HG03520 (cell line): ENCODE data around the gene TBCB.
A peak's percentile ranks its signal among the peaks of the same experiment; 100 is the strongest.

ENCODE experiments used
- ATAC-seq: cut with Tn5 transposase; IDR thresholded peaks from one replicate; pipeline ENCODE4 v1.9.1; 2021; ENCODE audit warnings: mild to moderate bottlenecking, moderate library complexity; ENCODE audit not compliant: unreplicated experiment

Gene TBCB

DNA sequence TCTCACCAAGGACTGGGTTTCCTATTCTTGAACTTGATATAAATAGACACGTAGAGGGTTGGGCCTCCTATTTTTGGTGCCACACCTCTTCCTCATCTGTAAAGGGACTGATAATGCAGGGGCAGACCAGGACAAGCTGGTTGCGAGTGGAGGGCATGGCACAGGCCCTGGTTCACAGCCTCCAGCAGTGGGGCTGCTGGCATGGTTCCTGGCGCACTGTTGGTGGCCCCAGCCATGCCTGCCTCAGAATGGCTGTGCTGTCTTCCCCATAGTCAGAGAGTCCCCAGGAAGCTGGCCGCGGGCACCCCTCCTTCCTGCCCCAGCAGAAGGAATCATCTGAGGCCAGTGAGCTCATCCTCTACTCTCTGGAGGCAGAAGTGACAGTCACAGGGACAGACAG lies 14.8 kb upstream of the TBCB start:
- no peak for ATAC-seq

DNA sequence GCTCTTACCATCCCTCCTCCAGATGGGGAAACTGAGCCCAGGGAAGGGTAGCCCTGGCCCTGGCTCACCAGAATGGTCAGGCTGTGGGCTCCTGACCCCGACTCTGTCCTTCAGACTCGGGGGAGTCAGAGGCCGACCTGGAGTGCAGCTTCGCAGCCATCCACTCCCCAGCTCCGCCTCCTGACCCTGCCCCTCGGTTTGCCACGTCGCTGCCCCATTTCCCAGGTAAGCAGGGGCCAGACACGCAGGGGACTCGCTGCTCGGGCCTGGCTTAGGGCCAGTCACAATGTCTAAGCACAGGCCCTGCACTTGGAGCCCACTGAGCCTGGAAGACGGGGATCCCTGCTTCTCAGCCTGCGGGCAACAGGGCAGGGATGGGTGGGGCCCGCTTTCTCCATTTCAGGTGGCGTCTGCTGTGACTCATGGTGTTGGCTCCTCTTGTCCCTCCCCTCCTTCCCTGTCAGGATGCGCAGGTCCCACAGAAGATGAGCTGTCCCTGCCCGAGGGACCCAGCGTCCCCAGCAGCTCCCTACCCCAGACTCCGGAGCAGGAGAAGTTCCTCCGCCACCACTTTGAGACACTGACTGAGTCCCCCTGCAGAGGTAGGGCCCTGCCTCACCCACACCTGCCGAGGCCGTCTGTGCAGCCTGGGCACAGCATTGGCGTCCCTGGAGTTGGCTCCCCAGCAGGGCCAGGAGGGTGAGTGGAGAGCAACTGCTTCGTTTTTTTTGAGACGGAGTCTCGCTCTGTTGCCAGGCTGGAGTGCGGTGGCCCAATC lies 13.5 kb upstream of the TBCB start:
- no peak for ATAC-seq

DNA sequence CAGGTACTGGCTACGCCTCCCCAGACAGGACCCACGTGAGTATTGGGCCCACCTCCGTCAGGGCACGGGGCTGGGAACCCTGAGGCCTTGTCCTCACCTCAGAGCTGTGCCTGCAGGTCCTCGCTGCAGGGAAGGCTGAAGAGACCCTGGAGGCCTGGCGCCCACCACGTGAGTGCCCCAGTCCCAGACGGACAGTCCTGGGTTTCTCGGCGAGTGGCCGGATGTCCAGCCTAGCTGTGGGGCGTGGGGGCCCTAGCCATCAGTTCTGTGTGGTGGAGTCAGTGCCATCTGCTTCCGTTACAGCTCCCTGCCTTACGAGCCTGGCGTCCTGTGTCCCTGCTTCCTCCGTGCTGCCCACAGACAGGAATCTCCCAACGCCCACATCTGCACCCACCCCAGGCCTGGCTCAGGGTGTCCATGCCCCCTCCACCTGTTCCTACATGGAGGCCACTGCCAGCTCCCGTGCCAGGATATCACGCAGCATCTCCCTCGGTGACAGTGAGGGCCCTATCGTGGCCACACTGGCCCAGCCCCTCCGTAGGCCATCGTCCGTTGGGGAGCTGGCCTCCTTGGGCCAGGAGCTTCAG lies 12.1 kb upstream of the TBCB start:
- no peak for ATAC-seq

DNA sequence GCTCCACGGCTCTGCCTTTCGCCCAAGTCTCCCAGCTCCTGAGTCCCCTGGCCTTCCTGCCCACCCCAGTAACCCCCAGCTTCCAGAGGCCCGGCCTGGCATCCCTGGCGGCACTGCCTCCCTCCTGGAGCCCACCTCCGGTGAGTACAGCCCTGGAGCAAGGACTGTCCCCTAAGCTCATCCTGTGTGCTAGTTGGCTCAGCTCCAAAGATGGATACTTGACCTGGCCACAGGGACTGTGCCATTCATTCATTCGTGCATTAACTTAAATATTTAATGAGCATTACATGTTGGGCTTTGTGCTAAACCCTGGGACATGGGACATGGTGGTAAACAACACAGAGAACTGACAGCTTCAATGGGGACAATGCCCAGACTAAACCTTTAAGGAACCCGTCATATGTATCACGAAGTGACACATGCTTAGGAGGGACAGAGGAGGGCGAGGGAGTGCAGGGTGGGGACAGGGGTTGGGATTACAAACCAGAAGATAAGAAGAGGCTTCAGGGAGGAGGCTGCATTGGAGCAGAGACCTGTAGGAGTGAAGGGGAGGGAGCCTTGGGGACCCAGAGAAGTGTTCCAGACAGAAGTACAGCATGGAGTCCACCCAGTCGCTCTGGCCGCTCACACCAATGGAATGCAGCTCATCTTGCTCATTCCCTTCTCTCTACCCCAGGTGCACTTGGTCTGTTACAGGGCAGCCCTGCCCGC lies 11.3 kb upstream of the TBCB start:
- ATAC-seq: no peak

DNA sequence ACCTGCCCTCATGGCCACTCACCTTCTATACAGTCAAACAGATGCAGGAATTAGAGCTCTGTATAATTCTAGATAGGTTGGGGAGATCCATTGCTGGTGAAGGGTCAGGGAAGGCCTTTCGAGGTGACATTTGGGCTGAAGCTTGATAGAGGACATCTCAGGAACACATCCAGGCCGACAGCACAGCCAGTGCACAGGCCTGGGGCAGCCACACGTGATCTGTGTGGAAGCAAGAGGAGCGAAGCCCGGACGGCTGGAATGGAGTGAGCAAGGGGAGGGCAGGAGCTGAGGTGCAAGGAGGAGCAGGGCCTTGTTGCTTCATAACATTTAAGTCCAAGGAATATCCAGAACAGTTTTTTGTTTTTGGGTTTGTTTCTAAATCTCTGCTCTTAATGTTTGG lies 8.8 kb upstream of the TBCB start:
- ATAC-seq: no peak

DNA sequence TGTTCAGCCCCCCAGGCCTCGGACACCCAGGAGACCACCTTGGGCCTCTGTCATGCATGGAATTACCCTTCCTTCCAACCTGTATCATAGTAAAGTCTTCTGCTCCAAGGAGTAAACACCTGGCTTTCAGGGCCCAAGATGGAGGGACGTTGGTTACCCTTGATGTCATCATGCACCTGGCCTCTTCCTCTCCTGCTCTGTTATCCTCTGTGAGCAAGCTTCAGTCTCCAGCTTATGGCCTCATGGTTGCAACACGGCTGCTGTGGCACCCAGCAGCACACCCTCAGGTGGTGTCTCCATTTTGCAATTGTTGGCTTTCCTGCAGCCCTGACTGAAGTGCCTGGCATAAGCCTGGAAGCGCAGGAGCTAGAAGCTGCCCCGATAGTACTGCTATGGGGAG lies 8.3 kb upstream of the TBCB start:
- no peak for ATAC-seq

DNA sequence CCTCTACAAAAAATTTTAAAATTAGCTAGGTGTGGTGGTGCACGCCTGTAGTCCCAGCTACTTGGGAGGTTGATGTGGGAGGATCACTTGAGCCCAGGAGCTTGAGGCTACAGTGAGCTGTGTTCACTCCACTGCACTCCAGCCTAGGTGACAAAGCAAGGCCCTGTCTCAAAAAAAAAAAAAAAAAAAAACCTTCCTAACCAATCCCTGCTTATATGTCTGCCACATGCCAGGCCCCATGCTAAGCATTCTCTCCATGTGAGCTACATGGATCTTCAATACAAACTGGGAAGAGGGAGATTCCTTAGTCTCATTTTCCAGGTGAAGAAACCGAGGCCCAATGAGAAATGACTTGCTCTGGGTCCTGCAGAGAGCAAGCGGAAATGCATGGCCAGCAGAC lies 6.6 kb upstream of the TBCB start:
- ATAC-seq: no peak

DNA sequence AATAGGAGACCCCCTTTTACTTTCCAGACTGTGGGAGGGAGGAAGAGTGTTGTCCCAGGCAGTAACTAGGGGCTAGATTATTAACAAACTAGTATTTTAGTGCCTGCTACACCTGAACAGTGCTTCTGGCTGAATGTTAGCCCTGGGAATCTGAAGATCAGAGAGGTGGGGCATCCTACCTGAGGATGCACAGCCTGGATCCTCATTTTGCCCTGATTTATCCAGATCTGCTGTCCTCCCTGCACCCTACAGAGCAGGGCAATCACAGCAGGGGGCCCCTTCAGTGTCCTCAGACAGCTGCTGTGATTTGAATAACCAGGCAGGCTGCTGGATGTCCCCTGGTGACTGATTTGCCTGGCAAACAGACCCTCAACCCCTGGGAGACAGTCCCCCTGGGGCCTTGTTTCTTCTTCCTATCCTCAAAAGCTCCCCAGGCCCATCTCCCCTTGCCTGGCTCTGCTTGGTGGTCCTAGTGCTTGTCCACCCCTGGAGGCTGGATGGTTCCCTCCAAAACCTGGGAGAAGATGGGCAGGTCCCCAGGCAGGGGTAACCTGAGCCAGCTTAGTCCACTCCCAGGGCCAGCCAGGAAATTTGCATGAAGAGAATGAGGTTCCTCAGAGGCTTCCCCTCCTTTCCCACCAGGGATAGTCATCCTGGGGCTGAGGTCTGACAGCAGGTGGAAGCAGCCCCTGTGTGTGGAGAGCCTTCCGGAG lies 4.6 kb upstream of the TBCB start, which contains the start of gene OVOL3:
Gene OVOL3 (plus strand): TSS at position 657 of the 713 bp plus-strand sequence. CDS start 60 bp downstream, outside the sequence.
- ATAC-seq: no peak

DNA sequence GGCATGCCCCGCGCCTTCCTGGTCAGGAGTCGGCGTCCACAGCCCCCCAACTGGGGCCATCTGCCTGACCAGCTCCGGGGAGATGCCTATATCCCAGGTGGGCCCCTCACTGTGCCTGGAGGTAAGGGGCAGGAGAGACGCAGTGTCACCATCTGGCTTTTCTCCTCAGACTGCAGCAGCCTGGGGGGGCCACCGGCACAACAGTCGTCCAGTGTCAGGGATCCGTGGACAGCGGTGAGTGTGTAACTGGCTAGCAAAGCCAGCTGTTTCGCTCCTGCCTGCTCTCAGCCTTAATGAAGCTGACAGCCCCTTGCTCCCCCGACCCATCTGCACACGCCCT lies 4.1 kb upstream of the TBCB start:
- ATAC-seq: no peak

DNA sequence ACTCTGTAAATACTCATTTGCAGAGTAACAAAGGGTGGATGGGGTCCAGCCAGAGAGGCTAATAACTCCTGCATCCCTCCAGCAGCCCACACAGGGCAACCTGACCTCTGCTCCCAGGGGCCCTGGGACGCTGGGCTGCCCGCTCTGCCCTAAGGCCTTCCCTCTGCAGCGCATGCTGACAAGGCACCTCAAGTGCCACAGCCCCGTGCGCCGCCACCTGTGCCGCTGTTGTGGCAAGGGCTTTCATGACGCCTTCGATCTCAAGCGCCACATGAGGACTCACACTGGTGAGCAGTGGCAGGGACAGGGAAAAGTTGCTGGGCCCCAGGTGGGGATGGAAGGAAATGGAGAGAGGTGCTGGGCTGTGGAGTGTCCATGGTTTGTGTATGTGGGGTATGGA lies 2.6 kb upstream of the TBCB start:
- no peak for ATAC-seq

DNA sequence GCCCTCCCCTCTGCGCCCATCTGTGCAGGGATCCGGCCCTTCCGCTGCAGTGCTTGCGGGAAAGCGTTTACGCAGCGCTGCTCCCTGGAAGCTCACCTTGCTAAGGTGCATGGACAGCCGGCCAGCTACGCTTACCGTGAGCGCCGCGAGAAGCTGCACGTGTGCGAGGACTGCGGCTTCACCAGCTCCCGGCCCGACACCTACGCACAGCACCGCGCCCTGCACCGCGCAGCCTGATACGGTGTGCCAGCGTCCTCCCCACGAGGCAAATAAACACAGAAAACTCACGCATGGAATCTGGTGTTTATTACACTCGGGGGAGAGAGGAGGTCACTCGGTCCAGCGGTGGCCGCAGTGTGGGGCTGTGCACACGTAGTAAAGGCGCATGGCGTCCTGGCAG lies 1.8 kb upstream of the TBCB start:
- ATAC-seq: no peak

DNA sequence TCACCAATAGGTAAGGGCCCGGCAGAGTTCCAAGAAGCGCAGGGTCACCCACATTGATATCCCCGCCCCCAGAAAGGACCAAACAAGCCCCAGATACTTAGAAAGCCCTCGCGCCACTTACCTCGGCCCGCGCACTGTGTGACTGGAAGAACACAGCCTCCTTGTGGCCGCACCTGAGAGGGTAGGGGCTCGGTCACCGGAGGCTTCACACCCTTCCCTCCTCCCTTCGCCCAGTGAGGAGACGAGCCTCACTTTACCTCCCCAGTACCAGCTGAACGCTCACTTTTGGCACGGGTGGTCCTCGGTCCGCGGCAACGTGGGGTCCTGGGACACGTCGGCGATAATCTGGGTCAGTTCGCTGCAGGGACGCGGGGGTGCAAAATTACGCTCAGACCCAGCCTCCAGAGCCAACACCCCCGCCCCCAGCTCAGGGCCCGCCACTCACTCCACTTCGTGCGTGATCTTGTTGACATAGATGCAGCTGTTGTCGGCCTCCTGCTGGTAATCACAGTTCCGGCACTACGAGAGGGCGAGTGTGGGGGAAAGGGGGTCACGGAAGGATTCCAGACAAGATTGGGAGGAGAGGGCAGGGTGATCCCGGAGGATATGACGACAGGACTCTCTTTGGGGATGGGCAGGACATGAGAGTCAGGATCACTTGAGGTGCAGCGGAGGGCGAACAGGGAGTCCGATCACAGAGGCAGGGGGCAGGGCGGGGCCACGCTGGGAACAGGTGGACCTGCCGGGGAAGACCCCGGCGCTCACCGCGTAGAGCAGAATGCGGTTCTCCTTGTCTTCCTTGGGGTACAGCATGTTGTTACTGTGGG lies 1.2 kb upstream of the TBCB start:
- no peak for ATAC-seq

DNA sequence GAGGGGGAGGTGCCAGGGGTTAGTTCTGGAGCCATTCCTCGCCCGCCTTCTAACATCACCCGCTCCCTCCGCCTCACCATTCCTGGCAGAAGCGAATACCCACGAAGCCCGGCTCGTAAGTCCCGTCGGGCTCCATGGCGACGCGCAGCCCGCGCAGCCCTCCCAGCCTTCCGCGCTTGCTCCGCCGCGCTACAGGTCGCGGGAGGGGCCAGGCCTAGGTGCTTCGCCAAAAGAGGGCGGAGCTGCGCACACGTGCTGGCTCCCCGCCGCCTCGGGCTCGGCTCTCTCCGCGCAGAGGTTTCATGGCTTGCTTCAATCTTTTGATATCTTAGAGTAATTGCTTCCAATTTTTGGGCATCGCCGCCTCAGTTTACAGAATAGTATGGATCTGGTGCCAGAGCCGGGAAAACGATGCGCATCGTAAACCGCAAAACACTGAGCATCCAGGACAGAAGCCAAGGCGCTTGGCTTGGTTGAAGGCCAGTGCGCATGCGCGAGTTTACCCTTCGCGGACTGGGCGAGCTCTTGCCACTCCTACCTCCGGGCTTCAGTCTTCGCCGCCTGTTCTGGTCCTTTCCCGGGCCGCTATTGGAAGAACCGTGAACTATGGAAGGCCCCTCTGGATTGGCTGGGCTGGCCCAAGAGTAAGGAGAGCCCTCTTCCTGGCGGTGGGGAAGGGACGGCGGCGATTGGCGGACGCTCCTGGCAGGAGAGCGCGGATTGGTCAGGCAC lies 381 bp upstream of the TBCB start, which contains the start of gene POLR2I:
Gene POLR2I (minus strand): TSS at position 155 of the 732 bp plus-strand sequence. CDS start 19 bp downstream, at position 136.
- peak; percentile 76 for ATAC-seq

DNA sequence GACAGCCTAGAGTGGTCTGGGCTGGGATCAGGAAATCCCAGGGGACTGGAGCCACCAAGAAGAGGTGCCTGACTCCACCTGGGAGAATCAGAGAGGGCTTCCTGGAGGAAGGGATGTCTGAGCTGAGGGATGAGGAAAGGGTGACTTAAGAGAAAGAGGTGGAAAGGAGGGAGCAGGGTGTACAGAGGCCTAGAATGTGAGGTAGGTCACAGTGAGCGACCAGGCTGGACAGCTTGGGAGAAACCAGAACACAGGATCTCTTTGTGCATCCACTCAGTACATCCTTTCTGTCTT lies 1.0 kb downstream of the TBCB start:
- no peak for ATAC-seq

DNA sequence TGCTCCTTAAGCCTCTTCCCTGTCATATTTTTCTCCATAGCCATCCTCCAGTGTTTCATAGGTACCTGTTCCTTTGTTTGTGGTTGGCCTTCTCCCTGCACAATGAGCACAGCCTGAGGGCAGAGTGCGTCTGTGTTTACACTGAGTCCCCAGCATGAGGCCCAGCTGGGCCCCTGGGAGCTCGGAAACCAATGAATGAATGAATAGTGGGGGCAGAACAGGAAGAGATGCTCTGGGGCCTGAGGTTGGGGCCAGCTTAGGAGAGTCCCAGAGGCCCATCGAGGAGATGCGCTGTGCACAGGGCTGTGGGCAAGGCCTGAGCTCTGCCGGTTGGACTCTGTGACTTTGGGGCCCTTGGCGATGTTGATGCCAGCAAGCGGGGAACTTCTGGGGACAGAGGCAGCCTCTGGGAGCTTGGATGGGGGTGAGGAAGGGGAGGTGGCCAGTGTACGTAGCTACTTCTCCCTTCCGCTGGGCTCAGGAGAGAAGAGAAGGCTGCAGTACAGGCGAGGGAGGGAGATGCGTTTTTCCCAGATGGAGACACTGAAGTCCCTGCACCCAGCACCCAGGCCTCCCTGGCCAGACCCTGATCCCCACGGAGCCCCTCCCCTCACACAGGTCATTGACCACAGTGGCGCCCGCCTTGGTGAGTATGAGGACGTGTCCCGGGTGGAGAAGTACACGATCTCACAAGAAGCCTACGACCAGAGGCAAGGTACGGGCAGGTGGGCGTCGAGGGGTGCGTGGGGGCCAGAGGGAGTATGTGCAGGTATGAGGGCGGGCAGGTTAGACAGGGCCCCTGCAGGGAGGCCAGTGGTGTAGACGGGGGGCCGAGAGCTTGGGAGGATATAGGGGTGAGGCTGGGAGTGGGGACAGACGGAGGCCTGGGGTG lies 5.1 kb downstream of the TBCB start:
- no peak for ATAC-seq

DNA sequence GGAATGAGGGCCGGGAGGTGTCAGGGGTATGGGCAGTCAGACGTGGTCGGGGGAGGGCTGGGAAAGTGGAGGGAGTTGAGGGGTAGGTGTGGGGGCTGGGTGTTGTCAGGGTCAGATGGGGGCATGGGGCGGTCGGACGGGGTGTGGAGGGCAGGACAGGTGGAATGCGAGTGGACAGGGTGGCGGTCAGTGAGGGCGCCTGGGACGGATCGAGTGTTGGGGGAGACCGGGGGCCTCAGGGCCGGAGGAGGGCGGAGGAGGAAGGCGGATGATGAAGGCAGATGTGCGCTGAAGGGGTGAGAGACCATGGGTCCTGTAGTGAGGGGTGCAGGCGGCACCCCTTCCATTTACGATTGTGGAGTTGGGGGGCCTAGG lies 5.7 kb downstream of the TBCB start:
- ATAC-seq: no peak

DNA sequence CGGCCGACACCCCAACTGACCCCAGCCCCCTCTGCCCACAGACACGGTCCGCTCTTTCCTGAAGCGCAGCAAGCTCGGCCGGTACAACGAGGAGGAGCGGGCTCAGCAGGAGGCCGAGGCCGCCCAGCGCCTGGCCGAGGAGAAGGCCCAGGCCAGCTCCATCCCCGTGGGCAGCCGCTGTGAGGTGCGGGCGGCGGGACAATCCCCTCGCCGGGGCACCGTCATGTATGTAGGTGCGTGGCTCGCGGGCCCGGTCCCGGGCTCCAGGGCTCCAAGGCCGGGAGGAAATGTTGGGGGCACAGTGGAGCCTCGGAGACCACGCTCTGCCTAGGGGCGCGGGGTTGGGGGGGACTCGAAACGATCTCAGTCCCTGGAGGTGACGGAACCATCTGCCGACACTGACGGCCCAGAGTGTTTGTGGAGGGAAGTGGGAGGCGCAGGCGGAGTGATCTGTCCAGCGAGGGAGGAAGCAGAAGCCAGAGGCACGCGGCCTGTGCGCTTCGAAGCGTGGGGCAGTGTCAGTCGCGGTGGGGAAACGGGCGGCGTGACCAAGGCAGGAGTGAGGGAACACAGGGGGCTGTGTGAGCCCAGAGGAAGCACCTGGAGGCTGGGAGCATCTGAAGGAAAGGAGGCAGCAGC lies 6.3 kb downstream of the TBCB start:
- no peak for ATAC-seq

DNA sequence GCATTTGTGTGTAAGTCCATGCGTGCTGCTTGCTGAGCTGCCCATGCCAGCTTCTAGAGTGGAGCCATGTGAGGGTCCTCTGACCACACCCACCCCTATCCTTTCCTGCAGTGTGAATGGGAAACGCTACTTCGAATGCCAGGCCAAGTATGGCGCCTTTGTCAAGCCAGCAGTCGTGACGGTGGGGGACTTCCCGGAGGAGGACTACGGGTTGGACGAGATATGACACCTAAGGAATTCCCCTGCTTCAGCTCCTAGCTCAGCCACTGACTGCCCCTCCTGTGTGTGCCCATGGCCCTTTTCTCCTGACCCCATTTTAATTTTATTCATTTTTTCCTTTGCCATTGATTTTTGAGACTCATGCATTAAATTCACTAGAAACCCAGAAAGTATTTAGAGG lies 10.3 kb downstream of the TBCB start:
- ATAC-seq: no peak

DNA sequence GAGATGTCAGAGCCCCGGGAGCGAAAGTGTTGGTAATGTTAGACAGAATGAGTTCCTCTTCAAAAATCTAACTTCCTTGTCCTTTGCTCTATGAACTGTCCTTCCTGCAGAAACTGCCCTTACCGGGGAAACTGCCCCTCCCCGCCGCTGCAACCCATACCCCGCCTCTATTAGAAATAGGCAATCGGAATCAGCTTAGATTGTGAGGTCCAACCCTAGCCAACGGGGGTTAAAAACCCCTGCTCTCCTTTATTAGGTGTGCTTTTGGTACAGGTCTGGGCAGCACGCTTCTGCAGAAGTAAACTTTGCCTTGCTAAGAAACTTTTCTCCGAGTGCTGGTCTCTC lies 13.1 kb downstream of the TBCB start:
- no peak for ATAC-seq
